WTC11 (cell line): ENCODE results near the gene S100PBP. TPM values are rescaled to one million over a fixed set of nuclear protein-coding genes. Genes with fewer than 3 reads are reported as not detected.

ENCODE experiments used
- ATAC-seq: fragments of 200-7000 bp; cut with Tn5 transposase; 2 replicates; pipeline ENCODE4 v1.10.0; 2021; ENCODE audit warnings: mild to moderate bottlenecking, moderate library complexity
- CTCF ChIA-PET: fragments of 300-600 bp; sonication (Branson Sonifier 250); formaldehyde crosslinking; loops from one replicate; lab custom pipeline; 2021; ENCODE audit warnings: antibody characterized with exemption; lab: Charles Lee
- POLR2A ChIA-PET: fragments of 350-600 bp; sonication (Branson Sonifier 250); formaldehyde crosslinking; loops from one replicate; lab custom pipeline; 2021; ENCODE audit warnings: antibody characterized with exemption; lab: Charles Lee
- DNase-seq: peaks from one replicate; pipeline ENCODE4 v3.0.0; 2021; ENCODE audit warnings: low spot score
- H3K27ac Mint-ChIP-seq: 2 replicates; pipeline ENCODE4 v1.8.0; 2021; ENCODE audit warnings: mixed read lengths
- H3K27me3 Mint-ChIP-seq: 2 replicates; pipeline ENCODE4 v1.8.0; 2021; ENCODE audit warnings: low read depth, mild to moderate bottlenecking, moderate library complexity, mixed read lengths
- H3K36me3 Mint-ChIP-seq: 2 replicates; pipeline ENCODE4 v1.8.0; 2021; ENCODE audit warnings: mixed read lengths
- H3K4me1 Mint-ChIP-seq: 2 replicates; pipeline ENCODE4 v1.8.0; 2022; ENCODE audit warnings: mixed read lengths
- H3K4me3 Mint-ChIP-seq: 2 replicates; pipeline ENCODE4 v1.8.0; 2021; ENCODE audit warnings: mild to moderate bottlenecking, moderate library complexity, mixed read lengths
- H3K9me3 Mint-ChIP-seq: 2 replicates; pipeline ENCODE4 v1.8.0; 2021; ENCODE audit warnings: mixed read lengths
- AFF4 ChIP-seq: sonication (generic); formaldehyde crosslinking; IDR thresholded peaks from 2 replicates; pipeline ENCODE4 v1.8.1; 2023; ENCODE audit warnings: mild to moderate bottlenecking, missing genetic modification reagents, borderline replicate concordance
- AR ChIP-seq: fragments of 250-450 bp; sonication (Bioruptor Pico); IDR thresholded peaks from 2 replicates; pipeline ENCODE4 v1.9.0; 2021; ENCODE audit warnings: mild to moderate bottlenecking
- ATF6 ChIP-seq: sonication (generic); formaldehyde crosslinking; IDR thresholded peaks from 2 replicates; pipeline ENCODE4 v1.8.1; 2023; ENCODE audit warnings: mild to moderate bottlenecking, missing genetic modification reagents
- E2F5 ChIP-seq: sonication (generic); formaldehyde crosslinking; IDR thresholded peaks from 2 replicates; pipeline ENCODE4 v1.8.1; 2022; ENCODE audit warnings: mild to moderate bottlenecking, moderate library complexity, missing genetic modification reagents
- ERG ChIP-seq: fragments of 250-450 bp; sonication (Bioruptor Pico); IDR thresholded peaks from 2 replicates; pipeline ENCODE4 v1.8.0; 2021; ENCODE audit warnings: mild to moderate bottlenecking
- FOXP1 ChIP-seq: sonication (generic); formaldehyde crosslinking; IDR thresholded peaks from 2 replicates; pipeline ENCODE4 v1.8.0; 2022; ENCODE audit warnings: missing genetic modification reagents, mild to moderate bottlenecking, moderate library complexity, borderline replicate concordance
- JAZF1 ChIP-seq: fragments of 250-450 bp; sonication (Bioruptor Pico); IDR thresholded peaks from 2 replicates; pipeline ENCODE4 v1.9.0; 2021; ENCODE audit warnings: moderate library complexity, mild to moderate bottlenecking, inconsistent platforms
- KAT7 ChIP-seq: sonication (generic); formaldehyde crosslinking; IDR thresholded peaks from 2 replicates; pipeline ENCODE4 v1.8.1; 2023; ENCODE audit warnings: missing genetic modification reagents, mild to moderate bottlenecking, borderline replicate concordance
- MLX ChIP-seq: sonication (generic); formaldehyde crosslinking; IDR thresholded peaks from 2 replicates; pipeline ENCODE4 v1.8.1; 2023; ENCODE audit warnings: mild to moderate bottlenecking, missing genetic modification reagents, moderate library complexity
- NR2C2 ChIP-seq: sonication (generic); formaldehyde crosslinking; IDR thresholded peaks from 2 replicates; pipeline ENCODE4 v1.8.0; 2022; ENCODE audit warnings: mild to moderate bottlenecking, missing genetic modification reagents
- OVOL2 ChIP-seq: fragments of 250-450 bp; sonication (Bioruptor Pico); IDR thresholded peaks from 2 replicates; pipeline ENCODE4 v1.9.0; 2021; ENCODE audit warnings: mild to moderate bottlenecking, borderline replicate concordance
- PRRX2 ChIP-seq: fragments of 250-450 bp; sonication (Bioruptor Pico); IDR thresholded peaks from 2 replicates; pipeline ENCODE4 v1.8.0; 2021; ENCODE audit warnings: mild to moderate bottlenecking
- SOX15 ChIP-seq: fragments of 250-450 bp; sonication (Bioruptor Pico); IDR thresholded peaks from 2 replicates; pipeline ENCODE4 v1.9.0; 2021; ENCODE audit warnings: mild to moderate bottlenecking
- SP1 ChIP-seq: sonication (generic); formaldehyde crosslinking; conservative IDR thresholded peaks from 2 replicates; pipeline ENCODE4 v1.8.1; 2022; ENCODE audit warnings: missing genetic modification reagents
- ZMAT4 ChIP-seq: fragments of 250-450 bp; sonication (Bioruptor Pico); IDR thresholded peaks from 2 replicates; pipeline ENCODE4 v1.9.0; 2021; ENCODE audit warnings: mild to moderate bottlenecking
- ZNF423 ChIP-seq: fragments of 250-450 bp; sonication (Bioruptor Pico); IDR thresholded peaks from 2 replicates; pipeline ENCODE4 v2.1.2; 2022; ENCODE audit warnings: mild to moderate bottlenecking, moderate library complexity
- ZNF532 ChIP-seq: fragments of 250-450 bp; sonication (Bioruptor Pico); IDR thresholded peaks from 2 replicates; pipeline ENCODE4 v1.9.0; 2021; ENCODE audit warnings: mild to moderate bottlenecking, borderline replicate concordance
- ZSCAN18 ChIP-seq: fragments of 250-450 bp; sonication (Bioruptor Pico); IDR thresholded peaks from 2 replicates; pipeline ENCODE4 v2.1.2; 2022; ENCODE audit warnings: mild to moderate bottlenecking, moderate library complexity
- total RNA-seq: library from RNA; stranded (reverse); gene quantifications from 3 replicates; pipeline ENCODE4 v1.2.3, GENCODE V29; 2021

Gene S100PBP
- total RNA-seq, 1 experiment from 2014 or later = 62.9 TPM

GRCh38 chr1:32906654-32907053 lies 89.2 kb downstream of the S100PBP start:
- ATAC-seq (no peak), DNase-seq (no peak)
- Mint-ChIP-seq H3K27ac (no peak overlapping the region), H3K36me3 (no peaks in the 10 kb centered on the region), H3K4me3 (no peak overlapping the region), H3K9me3 (peaks cover 6% of the 10 kb centered on the region), H3K4me1 (peaks cover 4% of the 10 kb centered on the region), H3K27me3 (peaks cover 33% of the 10 kb centered on the region)
- CTCF ChIA-PET = interaction anchor here (0.7 to 2.8 kb wide), 7 partner anchors 19 to 389 kb away, joined by 3 to 15 read pairs (median 4); no protein-coding TSS in a partner anchor
- POLR2A ChIA-PET = interaction anchor here (0.7 kb wide), 1 partner anchor 13 kb away, joined by 3 read pairs; no protein-coding TSS in a partner anchor
- TF ChIP-seq KAT7 (CRISPR knock-in tag) (no peak), ZNF423 (CRISPR knock-in tag) (no peak), ATF6 (no peak), OVOL2 (CRISPR knock-in tag) (no peak), SOX15 (no peak), ZNF532 (CRISPR knock-in tag) (no peak), SP1 (CRISPR knock-in tag) (no peak), NR2C2 (CRISPR knock-in tag) (no peak), ZSCAN18 (no peak), ZMAT4 (CRISPR knock-in tag) (no peak), MLX (CRISPR knock-in tag) (no peak), E2F5 (no peak), JAZF1 (CRISPR knock-in tag) (no peak), AR (CRISPR knock-in tag) (no peak), FOXP1 (CRISPR knock-in tag) (no peak), AFF4 (CRISPR knock-in tag) (no peak), ERG (CRISPR knock-in tag) (no peak), PRRX2 (no peak)
